HG03558 (cell line): Measurements from ENCODE around the gene KLRC1.
"Not testable (repeated sequence)": the region's sequence is repeated elsewhere in the genome, so short reads cannot be mapped to it uniquely, and the experiment has no call there.

ENCODE experiments used
- ATAC-seq: cut with Tn5 transposase; IDR thresholded peaks from one replicate; pipeline ENCODE4 v1.9.1; 2021; ENCODE audit warnings: moderate number of reproducible peaks; ENCODE audit not compliant: unreplicated experiment; ENCODE audit errors: extremely low read depth

Gene KLRC1

DNA sequence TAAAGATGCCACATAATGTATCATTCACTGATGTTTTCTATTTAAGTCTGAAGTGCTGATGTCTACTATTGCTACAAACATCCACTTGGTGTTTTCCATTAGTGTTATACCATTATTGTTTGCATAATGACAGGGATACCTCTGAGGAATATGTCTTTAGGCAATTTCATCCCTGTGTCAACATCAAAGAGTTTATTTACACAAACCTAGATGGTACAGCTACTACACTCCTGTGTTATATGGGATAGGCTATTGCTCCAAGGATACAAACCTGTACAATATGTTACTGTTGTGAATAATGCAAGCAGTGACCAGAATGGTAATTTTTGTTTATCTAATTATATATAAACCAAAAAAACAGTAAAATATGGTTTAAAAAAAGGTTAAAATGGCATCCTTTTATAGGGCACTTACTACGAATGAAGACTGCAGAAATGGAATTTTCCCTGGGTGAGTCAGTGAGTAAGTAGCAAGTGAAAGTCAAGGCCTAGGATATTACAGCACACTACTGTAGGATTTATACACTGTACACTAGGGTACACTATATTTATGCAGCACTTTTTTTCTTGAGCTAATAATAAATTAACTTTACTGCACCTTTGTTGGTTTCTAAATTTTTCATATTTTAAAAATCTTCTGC lies 28.8 kb downstream of the KLRC1 start:
- ATAC-seq, result not testable (repeated sequence)

DNA sequence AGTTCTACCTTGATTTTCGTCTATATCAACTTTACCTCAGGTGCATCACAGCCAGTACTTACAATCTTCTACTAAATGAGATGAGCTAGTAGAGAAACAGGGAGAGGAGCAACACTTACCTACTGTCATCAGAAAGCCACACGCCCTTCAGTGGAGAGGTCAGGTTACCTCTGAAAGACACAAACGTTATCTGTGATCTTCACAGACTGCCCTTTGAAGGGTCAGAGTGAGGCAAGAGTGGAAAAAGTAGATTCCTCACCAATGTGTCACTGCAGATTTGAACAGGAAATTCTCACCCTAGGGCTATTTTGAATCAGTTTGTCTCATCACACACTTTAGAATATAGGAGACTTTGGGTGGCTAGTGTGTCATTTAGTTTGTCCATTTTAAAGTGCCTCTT lies 31.0 kb downstream of the KLRC1 start:
- not testable (repeated sequence) for ATAC-seq

DNA sequence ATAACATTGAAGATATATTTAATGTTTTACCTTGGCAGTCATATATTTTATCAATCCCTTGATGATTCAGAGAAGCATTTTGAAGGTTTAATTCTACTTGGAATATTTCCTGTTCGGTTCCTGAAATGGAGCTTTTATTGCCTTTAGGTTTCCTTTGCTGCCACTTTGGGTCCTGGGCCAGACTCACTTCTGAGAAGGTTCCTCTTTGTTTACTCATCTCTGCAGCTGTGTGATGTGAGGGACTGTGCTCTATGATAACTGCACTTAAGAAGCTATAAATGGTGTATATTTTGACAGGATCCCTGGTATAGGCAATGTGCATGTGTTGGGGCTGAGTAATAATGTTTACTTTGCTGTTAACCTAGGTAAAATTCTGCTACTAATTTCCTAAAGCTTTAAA lies 32.8 kb downstream of the KLRC1 start, which contains the start of gene KLRC3:
KLRC3 (minus strand) TSS at position 262 of the 400 bp plus-strand sequence; CDS start at position 217, 45 bp downstream.
- ATAC-seq, result not testable (repeated sequence)

DNA sequence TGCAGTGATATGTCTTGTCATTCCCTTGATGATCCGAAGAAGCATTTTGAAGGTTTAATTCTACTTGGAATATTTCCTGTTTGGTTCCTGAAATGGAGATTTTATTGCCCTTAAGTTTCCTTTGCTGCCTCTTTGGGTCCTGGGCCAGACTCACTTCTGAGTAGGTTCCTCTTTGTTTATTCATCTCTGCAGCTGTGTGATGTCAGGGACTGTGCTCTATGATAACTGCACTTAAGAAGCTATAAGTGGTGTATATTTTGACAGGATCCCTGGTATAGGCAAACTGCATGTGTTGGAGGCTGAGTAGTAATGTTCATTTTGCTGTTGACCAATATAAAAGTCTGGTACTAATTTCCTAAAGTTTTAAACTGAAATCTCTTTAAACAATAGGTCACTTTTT lies 43.8 kb downstream of the KLRC1 start, which contains the start of gene KLRC4:
KLRC4 (minus strand) TSS at position 366 of the 400 bp plus-strand sequence; CDS start at position 184, 182 bp downstream.
- ATAC-seq, result no peak

DNA sequence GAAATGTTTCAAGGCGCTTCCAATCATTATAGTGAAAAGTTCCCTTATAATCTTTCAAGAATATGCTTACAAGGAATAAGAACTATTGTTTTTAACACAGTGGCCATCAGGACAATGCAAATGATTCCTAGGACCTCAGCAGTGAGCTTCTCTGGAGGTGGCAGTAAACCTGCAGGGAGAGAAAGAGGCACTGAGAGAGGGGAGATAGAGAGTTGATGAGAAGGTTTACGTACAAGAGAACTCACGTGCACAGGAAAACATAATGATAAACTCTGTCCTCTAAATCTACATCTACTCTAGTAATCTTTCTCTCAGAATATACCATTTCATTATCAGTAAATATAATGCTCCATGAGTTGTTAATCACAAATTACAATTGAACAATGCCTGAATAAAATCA lies 44.3 kb downstream of the KLRC1 start:
- ATAC-seq, result no peak

DNA sequence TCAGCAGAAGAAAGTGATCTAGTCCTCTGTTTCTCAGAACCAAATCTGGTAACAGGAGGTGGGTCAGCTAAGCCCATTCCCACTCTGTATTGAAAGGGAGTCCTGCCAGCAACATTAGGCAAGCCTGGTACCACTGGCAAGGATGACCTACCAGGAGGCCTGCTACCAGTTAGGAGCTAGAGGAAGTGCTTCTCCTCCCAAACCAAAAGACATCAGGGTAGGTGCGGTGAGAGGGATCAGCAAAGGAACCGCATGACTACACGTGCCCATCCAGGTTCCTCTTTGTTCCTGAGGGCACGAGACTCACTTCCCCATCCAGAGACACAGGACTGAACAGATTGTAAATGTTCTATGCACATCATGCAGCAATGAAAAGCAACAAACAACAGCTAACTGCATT lies 46.5 kb downstream of the KLRC1 start:
- no peak for ATAC-seq

DNA sequence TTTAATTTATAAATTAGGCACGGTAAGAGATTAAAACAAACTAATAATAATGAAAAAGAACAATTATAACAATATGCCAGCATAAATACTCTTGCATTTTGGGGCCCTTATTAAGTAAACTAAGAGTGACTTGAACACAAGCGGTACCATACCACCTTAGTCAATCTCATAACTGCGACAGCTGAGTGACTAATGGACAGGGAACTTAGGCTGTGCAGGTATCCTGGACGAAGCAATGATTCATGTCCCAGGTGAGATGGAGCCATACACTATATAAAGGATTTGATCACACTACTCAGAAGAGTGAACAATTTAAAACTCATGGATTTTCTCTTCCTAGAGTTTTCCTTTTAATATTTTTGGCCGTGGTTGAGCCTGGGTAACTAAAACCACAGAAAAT lies 47.9 kb downstream of the KLRC1 start:
- ATAC-seq, result no peak

DNA sequence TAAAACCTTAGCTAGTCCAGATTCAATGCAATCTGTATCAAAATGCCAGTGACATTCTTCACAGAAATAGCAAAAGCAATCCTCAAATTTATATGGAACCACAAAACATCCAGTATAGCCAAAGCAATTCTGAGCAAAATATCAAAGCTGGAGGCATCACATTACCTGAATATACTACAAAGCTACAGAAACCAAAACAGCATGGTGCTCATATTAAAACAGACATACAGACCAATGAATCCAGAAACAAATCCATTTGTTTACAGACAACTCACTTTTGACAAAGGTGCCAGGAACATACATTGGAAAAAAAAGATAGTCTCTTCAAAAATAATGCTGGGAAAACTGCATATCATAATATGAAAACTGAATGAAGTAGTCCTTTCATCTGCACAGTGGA lies 48.4 kb downstream of the KLRC1 start:
- no peak for ATAC-seq

DNA sequence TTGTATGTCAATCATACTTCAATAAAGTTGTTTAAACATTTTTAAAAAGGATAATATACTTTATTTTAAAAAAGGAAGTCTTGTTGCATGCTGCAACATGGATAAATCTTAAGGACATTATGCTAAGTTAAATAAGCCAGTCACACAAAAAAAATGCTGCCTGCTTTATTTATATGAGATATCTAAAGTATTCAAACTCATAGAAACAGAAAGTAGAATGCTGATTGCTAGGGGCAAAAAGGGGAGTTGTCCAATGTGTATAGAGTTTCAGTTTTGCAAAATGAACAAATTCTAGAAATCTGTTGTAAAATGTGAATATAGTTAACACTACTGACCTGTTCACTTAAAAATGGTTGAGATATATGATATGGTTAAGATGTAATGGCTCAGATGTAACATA lies 52.3 kb downstream of the KLRC1 start:
- no peak for ATAC-seq

DNA sequence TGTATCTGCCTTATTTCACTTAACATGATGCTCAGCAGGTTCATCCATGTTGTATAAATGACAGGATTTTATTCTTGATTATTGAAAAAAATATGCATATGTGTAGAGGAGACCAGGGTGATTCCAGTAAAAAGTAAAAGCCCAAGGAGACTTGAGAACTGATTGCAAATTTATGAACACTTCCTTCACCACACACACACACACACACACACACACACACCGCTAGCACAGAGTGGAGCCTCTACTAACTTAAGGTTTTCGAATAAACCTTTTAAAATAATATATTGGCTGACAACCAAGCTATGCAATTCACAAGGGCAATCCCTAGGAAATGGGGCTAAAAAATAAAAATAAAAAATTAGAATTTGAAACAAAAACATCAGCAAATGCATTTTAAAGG lies 55.0 kb downstream of the KLRC1 start:
- no peak for ATAC-seq

DNA sequence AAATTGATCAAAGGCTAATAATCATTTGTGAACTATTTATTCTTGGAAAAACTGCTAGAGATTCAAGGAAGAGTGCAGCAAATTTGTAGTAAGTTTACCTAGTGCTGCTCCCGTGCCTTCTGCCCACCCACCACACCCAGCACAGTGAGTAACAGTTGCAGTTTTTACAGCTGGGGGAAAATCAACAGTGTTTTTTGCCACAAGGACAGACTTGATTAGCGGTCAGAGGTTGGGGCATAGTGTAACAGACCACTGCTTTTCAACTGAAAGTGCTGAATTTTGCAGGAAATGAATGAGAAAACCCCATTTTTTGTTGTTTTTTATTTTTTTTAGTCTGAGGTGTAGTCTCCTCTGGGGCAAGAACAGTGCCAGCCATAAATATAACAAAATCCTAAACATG lies 55.9 kb downstream of the KLRC1 start:
- ATAC-seq, result no peak

DNA sequence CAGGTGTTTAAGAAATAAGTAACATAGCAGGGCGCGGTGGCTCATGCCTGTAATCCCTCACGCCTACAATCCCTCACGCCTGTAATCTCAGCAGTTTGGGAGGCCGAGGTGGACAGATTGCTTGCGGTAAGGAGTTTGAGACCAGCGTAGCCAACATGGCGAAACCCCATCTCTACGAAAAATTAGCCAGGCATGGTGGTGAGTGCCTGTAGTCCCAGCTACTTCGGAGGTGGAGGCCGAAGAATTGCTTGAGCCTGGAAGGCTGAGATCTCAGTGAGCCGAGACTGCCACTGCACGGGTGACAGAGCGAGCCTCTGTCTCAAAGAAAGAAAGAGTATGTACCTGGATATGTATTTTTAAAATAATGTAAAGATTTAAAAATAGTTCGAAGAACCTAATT lies 57.0 kb downstream of the KLRC1 start:
- ATAC-seq, result not testable (repeated sequence)
